Activated CD4-positive, CD25-positive, alpha-beta regulatory T cell treated with anti-CD3 and anti-CD28 coated beads, Interleukin-2, amount 50 U/mL, for 24 hours (primary cell): ENCODE measurements around the gene TBC1D20.
"Not testable (repeated sequence)": the region's sequence is repeated elsewhere in the genome, so short reads cannot be mapped to it uniquely, and the experiment has no call there.

Experiments
- ATAC-seq, 2 donors: fragments of 150-1000 bp; cut with Tn5 transposase; one replicate each; pipeline ENCODE4 v1.10.0; 2021; ENCODE audit warnings: mild to moderate bottlenecking in 1 of 2, moderate library complexity in 1 of 2

TBC1D20 gene

GRCh38 chr20:400454-401275, 61.7 kb downstream of the TBC1D20 start:
- peak in 1 of 2 donors; percentile 24 for ATAC-seq

- no peak for ATAC-seq
Measured at GRCh38 chr20:400128-400453, 62.2 kb downstream of the TBC1D20 start.

DNA sequence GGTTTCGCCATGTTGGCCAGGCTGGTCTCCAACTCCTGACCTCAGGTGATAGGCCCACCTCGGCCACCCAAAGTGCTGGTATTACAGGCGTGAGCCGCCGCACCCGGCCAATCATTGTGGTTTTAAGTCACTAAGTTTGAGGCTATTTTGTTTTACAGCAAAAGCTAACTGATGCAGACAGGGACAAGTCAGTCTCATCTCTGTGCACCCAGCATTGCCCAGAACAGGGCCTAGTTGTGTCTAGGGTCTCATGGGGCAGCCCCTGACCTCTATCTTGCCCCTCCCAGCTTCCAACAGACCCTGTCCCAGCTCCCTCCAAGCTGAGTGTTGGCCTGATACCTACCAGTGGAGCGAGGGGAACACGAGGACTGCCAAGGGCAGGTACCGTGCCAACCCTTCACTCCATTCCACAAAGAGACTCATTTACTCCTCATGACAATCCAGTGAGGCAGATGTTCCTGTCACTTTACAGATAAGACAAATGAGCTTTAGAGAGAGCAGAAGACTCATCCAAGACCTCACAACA, 63.1 kb downstream of the TBC1D20 start:
- ATAC-seq, result no peak

GRCh38 chr20:397432-398237, 64.7 kb downstream of the TBC1D20 start:
- ATAC-seq, result no peak

DNA sequence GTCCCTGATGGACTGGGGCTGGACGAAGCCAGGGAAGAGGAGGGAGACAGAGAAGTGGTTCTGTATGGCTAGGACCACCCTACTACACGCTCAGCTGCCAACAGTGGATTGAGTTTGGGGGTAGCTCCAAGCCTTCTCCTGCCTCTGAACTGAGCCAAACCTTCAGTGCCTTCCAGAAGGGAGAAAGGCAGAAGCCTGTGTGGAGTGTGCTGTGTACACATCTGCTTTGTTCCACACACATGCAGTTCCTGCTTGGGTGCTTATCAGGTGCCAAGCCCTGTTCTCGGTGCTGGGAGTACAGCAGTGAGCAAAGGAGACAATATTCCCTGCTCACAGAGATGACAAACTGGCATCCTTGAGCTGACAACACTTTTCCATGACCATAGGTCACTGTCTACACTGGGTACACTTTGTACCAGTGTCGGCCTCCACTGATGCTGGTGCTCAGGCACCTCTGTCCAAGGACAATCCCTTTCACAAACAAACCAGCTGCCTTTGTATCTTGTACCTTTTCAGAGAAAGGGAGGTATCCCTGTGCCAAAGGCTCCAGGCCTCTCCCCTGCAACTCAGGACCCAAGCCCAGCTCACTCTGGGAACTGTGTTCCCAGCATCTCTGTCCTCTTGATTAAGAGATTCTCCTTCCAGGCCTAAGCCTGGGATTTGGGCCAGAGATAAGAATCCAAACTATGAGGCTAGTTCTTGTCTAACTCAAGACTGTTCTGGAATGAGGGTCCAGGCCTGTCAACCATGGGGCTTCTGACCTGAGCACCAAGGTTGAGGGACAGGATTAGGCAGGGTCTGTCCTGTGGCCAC, 65.5 kb downstream of the TBC1D20 start:
- ATAC-seq, result no peak

GRCh38 chr20:396252-396618, 66.1 kb downstream of the TBC1D20 start:
- no peak for ATAC-seq

GRCh38 chr20:393296-393695, 69.0 kb downstream of the TBC1D20 start:
- ATAC-seq, result not testable (repeated sequence)

- no peak for ATAC-seq
Measured at GRCh38 chr20:391041-391711, 71.2 kb downstream of the TBC1D20 start.

DNA sequence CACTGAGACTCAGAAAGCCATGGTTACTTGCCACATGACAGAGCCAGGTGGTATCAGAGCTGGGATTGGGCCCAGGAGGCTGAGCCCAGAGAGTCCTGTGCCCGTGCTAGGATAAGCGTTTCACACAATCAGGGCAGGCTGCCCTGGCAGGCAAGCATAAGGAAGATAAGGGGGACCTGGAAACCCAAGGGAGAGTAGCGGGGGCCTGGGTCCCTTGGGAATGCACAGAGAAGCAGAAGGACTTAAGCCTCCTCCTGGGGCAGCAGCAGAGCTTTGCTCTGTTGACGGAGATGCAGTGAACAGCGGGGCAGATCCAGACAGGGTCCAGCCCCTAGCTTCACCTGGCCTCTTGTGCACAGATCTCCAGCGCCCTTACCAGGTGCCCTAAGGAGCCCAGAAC, 73.1 kb downstream of the TBC1D20 start:
- no peak for ATAC-seq

DNA sequence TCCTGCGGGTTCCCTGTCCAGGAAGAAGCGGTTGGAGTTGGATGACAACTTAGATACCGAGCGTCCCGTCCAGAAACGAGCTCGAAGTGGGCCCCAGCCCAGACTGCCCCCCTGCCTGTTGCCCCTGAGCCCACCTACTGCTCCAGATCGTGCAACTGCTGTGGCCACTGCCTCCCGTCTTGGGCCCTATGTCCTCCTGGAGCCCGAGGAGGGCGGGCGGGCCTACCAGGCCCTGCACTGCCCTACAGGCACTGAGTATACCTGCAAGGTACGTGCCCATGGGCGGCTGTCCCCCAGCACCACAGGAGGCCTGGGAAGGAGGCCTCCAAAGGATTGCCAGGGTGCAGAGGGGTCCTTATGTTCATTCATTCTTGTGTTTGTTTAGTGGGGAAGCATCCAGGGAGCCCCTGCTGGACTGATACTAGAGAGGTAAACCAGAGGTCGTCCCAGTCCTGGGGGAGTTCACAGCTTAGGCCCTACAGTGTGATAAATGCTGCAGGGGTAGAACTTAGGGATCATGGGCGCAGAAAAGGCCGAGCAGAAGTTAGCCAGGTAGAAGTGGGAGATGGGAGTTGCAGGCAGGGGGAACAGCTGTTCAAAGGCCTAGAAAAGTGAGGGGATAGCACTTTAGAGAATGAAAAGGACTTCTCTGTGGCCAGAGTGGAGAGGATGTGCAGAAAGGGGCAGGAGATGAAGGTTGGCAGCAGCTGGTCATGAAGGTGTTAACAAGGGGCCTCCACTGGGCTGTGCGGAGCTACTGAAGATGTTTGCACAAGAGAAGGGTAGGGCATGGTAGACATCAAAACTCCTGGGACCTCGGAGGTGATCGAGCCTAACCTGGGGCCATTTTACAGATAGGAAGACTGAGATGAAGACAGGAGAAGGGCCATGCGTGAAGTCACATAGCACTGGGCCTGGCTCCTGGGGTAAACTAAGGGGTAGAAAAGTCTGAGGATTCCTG, 74.0 kb downstream of the TBC1D20 start:
- no peak for ATAC-seq

GRCh38 chr20:387520-387919, 74.8 kb downstream of the TBC1D20 start:
- no peak for ATAC-seq

GRCh38 chr20:386634-387033, 75.7 kb downstream of the TBC1D20 start:
- not testable (repeated sequence) for ATAC-seq
